ENCODE results near the gene GPX4. TPM values are rescaled to one million over a fixed set of nuclear protein-coding genes. Genes with fewer than 3 reads are reported as not detected.

The GPX4 gene, protein sequence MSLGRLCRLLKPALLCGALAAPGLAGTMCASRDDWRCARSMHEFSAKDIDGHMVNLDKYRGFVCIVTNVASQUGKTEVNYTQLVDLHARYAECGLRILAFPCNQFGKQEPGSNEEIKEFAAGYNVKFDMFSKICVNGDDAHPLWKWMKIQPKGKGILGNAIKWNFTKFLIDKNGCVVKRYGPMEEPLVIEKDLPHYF
- 452 to 503 TPM (median 489 TPM) in 5 replicates for total RNA-seq (2022; extraction: Qiagen RNA extraction; ENCODE audit: low read depth)

DNA sequence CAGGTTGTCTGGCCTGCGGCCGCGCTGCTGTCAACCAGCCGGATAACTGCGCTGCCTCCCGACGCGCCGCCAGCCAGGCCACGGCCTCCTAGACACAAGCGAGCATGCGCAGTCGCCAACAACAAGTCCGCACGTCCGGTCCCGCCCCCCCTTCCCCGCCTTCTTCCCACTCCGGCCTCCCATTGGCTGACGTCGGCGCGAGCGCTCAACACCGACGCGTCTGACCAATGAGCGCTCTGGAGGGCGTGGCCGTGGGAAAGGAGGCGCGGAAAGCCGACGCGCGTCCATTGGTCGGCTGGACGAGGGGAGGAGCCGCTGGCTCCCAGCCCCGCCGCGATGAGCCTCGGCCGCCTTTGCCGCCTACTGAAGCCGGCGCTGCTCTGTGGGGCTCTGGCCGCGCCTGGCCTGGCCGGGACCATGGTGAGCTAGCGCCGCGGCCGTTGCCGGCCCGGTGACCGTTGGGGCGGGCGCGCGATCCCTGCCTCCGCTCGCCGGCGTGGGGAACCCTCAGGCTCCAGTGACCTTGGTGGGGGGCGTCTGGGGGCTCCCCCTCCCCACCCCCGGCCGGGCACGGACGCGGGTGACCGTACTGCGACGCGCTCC is at the start of gene GPX4:
TSS of gene GPX4 (plus strand) at position 287 of the 603 bp plus-strand sequence. CDS start at position 337, 50 bp downstream.

DNA sequence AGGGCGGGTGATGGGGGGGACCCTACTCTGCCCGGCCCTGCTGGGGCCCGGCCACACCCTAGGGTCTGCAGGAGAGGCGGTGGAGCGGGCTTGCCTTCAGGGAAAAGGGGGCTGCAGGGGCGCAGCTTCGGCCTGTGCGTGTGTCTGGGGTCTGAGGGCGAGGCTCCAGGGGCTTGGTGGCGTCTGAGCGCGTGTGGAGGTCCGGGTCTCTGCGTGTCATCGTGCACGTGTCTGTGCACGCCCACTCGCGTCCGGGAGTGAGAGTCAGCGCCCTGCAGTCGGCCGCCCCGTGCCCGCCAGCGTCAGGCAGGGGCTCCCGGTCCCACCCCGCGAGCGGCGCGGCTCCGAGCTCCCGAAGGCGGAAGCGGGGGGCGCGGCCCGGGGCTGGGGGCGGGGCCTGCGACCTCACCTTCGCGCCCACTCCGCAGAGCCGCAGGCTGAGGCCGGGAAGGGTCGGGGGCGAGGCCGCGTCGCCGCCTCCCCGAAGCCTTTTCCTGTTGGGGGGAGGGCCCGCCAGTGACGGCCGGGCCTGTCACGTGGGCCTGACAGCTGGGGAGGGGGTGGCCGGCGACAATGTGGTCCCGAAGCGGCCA is 37.0 kb upstream of the GPX4 start, which contains the start of gene ARHGAP45:
TSS of gene ARHGAP45 (plus strand) at position 420 of the 593 bp plus-strand sequence. CDS start 239 bp downstream, outside the sequence.

DNA sequence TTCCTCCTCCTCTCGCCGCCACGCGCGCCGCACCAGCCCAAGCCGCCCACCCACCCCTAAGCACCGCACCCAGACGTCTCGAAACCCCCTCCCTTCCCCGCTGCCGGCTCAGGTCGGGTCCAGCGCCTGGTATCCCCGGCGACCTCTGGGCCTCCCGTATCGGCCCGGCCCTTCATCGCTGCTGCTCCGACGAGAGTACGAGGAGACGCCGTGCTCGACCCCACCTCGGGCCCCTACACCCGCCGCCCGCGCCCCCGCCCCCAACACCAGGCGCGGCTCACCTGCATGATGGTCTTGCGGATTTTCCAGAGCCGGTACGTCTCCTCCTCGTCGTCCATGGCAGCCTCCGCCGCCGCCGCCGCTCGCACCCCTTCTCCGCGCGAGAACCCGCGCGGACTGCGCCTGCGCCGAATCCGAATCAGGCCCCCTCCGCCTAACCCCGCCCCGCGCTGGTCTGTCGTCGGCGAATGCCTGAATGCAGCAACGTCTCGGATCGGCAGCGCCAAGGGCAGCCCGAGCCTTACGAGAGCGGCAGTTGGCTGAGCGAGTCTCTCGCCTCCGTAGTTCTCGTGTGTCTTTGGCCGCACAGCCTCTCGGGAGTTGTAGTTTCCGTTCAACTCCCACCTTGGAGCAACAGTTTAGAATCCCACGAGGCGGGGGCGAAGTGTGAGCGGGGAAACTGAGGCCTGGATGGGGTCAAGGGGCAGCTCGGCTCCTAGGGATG is 8.7 kb upstream of the GPX4 start, which contains the start of gene POLR2E:
TSS of gene POLR2E (minus strand) at position 398 of the 724 bp plus-strand sequence. CDS start at position 338, 60 bp downstream.

Other genes starting within 250 kb of the GPX4 start
- 11.2 to 22.1 TPM (median 21.4 TPM) in 5 replicates for gene CFD, start 244.3 kb upstream of the GPX4 start, total RNA-seq (2022; extraction: Qiagen RNA extraction; ENCODE audit: low read depth)
- gene MED16, start 210.8 kb upstream of the GPX4 start, total RNA-seq (2022; extraction: Qiagen RNA extraction; ENCODE audit: low read depth), result 14.8 to 22.3 TPM (median 21.5 TPM) in 5 replicates
- not detected in 5 replicates for gene RNU6-9, start 210.5 kb upstream of the GPX4 start, total RNA-seq (2022; extraction: Qiagen RNA extraction; ENCODE audit: low read depth)
- gene R3HDM4, start 190.8 kb upstream of the GPX4 start, total RNA-seq (2022; extraction: Qiagen RNA extraction; ENCODE audit: low read depth), result 28.8 to 49.8 TPM (median 38.1 TPM) in 5 replicates
- 0.18 to 0.67 TPM (median 0.39 TPM) in 5 replicates for gene KISS1R, start 186.7 kb upstream of the GPX4 start, total RNA-seq (2022; extraction: Qiagen RNA extraction; ENCODE audit: low read depth)
- gene ARID3A, start 178.0 kb upstream of the GPX4 start, total RNA-seq (2022; extraction: Qiagen RNA extraction; ENCODE audit: low read depth), result 3.3 to 7.1 TPM (median 5.4 TPM) in 5 replicates
- 46.9 to 74.3 TPM (median 68.3 TPM) in 5 replicates for gene WDR18, start 119.6 kb upstream of the GPX4 start, total RNA-seq (2022; extraction: Qiagen RNA extraction; ENCODE audit: low read depth)
- gene GRIN3B, start 103.6 kb upstream of the GPX4 start, total RNA-seq (2022; extraction: Qiagen RNA extraction; ENCODE audit: low read depth), result 1.8 to 3.2 TPM (median 2.6 TPM) in 5 replicates
- 84.8 to 128 TPM (median 125 TPM) in 5 replicates for gene TMEM259, start 82.9 kb upstream of the GPX4 start, total RNA-seq (2022; extraction: Qiagen RNA extraction; ENCODE audit: low read depth)
- gene RNU6-2, start 82.5 kb upstream of the GPX4 start, total RNA-seq (2022; extraction: Qiagen RNA extraction; ENCODE audit: low read depth), result not detected in 5 replicates
- 77.5 to 88.2 TPM (median 83.4 TPM) in 5 replicates for gene CNN2, start 77.4 kb upstream of the GPX4 start, total RNA-seq (2022; extraction: Qiagen RNA extraction; ENCODE audit: low read depth)
- gene ABCA7, start 63.9 kb upstream of the GPX4 start, total RNA-seq (2022; extraction: Qiagen RNA extraction; ENCODE audit: low read depth), result 14.9 to 17.5 TPM (median 16.8 TPM) in 5 replicates
- gene ARHGAP45, start 36.8 kb upstream of the GPX4 start, total RNA-seq (2022; extraction: Qiagen RNA extraction; ENCODE audit: low read depth), result 2.8 to 4.7 TPM (median 4.4 TPM) in 5 replicates
- 180 to 261 TPM (median 238 TPM) in 5 replicates for gene POLR2E, start 8.6 kb upstream of the GPX4 start, total RNA-seq (2022; extraction: Qiagen RNA extraction; ENCODE audit: low read depth)
- 25.0 to 38.4 TPM (median 37.0 TPM) in 5 replicates for gene SBNO2, start 70.3 kb downstream of the GPX4 start, total RNA-seq (2022; extraction: Qiagen RNA extraction; ENCODE audit: low read depth)
- gene STK11, start 101.8 kb downstream of the GPX4 start, total RNA-seq (2022; extraction: Qiagen RNA extraction; ENCODE audit: low read depth), result 30.8 to 36.4 TPM (median 36.1 TPM) in 5 replicates
- 2.2 to 4.3 TPM (median 4.1 TPM) in 5 replicates for gene CBARP, start 134.0 kb downstream of the GPX4 start, total RNA-seq (2022; extraction: Qiagen RNA extraction; ENCODE audit: low read depth)
- 99.5 to 201 TPM (median 159 TPM) in 5 replicates for gene ATP5F1D, start 137.8 kb downstream of the GPX4 start, total RNA-seq (2022; extraction: Qiagen RNA extraction; ENCODE audit: low read depth)
- 42.4 to 55.4 TPM (median 51.8 TPM) in 5 replicates for gene MIDN, start 144.6 kb downstream of the GPX4 start, total RNA-seq (2022; extraction: Qiagen RNA extraction; ENCODE audit: low read depth)
- gene CIRBP, start 165.3 kb downstream of the GPX4 start, total RNA-seq (2022; extraction: Qiagen RNA extraction; ENCODE audit: low read depth), result 89.3 to 186 TPM (median 97.4 TPM) in 5 replicates
- gene FAM174C, start 171.5 kb downstream of the GPX4 start, total RNA-seq (2022; extraction: Qiagen RNA extraction; ENCODE audit: low read depth), result 50.5 to 98.6 TPM (median 76.3 TPM) in 5 replicates
- gene EFNA2, start 181.9 kb downstream of the GPX4 start, total RNA-seq (2022; extraction: Qiagen RNA extraction; ENCODE audit: low read depth), result 1.0 to 2.1 TPM (median 1.8 TPM) in 5 replicates